Measurements from ENCODE around the gene TAPT1.
"Not testable (repeated sequence)": the region's sequence is repeated elsewhere in the genome, so short reads cannot be mapped to it uniquely, and the experiment has no call there.

TAPT1 gene, protein sequence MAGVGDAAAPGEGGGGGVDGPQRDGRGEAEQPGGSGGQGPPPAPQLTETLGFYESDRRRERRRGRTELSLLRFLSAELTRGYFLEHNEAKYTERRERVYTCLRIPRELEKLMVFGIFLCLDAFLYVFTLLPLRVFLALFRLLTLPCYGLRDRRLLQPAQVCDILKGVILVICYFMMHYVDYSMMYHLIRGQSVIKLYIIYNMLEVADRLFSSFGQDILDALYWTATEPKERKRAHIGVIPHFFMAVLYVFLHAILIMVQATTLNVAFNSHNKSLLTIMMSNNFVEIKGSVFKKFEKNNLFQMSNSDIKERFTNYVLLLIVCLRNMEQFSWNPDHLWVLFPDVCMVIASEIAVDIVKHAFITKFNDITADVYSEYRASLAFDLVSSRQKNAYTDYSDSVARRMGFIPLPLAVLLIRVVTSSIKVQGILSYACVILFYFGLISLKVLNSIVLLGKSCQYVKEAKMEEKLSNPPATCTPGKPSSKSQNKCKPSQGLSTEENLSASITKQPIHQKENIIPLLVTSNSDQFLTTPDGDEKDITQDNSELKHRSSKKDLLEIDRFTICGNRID

DNA sequence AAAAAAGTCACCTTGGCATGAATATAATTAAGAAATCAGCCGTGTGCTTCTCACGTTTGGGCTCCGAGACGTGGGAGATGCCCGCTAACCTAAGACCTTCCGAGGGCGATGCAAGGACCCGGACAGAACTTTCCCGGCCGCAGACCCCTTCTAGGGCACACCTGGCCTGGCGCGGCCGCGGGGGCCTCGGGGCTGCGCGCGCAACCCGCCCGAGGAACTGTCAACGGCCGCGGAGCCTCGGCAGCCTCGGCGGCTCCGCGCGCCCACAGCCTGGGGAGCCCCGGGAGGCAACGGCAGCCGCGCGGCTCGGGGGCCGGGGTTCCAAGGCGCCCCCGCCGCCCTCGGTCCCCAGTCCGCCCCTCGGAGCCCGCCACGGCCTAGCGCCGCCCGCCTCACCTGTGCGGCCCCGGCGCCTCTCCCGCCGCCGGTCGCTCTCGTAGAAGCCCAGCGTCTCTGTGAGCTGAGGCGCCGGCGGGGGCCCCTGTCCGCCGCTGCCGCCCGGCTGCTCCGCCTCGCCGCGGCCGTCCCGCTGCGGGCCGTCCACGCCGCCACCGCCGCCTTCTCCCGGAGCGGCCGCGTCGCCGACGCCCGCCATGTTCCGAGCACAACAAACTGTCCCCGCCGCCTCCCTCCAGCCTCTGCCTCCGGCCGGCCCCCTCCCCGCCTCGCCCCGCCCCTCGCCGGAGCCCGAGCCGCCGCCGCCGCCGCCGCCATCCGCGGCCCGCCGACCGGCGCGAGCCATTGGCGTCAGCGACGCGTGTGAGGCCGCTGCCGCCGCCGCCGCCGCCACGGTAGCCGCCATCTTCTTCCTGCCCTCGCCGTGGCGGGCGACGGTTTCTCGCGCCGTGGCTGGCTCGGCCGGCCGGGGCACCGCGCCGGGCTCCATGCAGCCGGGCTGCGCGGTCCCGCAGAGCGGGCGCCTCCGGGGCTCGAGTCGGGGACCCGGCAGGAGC lies at the start of gene TAPT1:
TSS of gene TAPT1 (minus strand) at position 609 of the 953 bp plus-strand sequence. CDS start at position 595, 14 bp downstream.
- TF ChIP-seq, protein P1, sequence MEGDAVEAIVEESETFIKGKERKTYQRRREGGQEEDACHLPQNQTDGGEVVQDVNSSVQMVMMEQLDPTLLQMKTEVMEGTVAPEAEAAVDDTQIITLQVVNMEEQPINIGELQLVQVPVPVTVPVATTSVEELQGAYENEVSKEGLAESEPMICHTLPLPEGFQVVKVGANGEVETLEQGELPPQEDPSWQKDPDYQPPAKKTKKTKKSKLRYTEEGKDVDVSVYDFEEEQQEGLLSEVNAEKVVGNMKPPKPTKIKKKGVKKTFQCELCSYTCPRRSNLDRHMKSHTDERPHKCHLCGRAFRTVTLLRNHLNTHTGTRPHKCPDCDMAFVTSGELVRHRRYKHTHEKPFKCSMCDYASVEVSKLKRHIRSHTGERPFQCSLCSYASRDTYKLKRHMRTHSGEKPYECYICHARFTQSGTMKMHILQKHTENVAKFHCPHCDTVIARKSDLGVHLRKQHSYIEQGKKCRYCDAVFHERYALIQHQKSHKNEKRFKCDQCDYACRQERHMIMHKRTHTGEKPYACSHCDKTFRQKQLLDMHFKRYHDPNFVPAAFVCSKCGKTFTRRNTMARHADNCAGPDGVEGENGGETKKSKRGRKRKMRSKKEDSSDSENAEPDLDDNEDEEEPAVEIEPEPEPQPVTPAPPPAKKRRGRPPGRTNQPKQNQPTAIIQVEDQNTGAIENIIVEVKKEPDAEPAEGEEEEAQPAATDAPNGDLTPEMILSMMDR (conservative IDR thresholded peaks at IDR 0.05; ENCODE audit: control insufficient read depth, insufficient read depth, low read depth, low read length), result no peak
- DNase-seq (ENCODE audit: low read depth), result peak; percentile 44
- peak within 1 kb of the TSS; percentile 84 for H3K4me3 ChIP-seq (ENCODE audit: control insufficient read depth, low read depth, low read length)

DNA sequence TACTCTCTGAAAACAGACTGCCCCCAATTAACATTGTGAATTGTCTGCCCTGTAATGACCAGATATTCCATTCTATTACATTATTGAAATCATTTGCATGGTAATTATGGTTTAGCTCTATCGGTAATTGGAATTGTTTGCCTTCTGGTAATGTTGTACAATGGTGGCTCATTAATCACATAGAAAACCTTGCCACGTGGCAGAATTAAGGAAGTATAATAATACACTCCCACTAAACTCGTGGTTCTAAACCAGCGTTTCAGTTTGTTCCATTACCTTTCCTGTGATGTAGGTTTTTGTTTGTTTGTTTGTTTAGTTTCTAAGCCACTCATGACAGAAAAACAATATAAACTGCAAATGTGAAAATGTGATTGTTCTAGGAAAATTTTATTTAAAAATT lies 45.1 kb upstream of the TAPT1 start:
- no peak for DNase-seq (ENCODE audit: low read depth)
- TF ChIP-seq, protein P1 (conservative IDR thresholded peaks at IDR 0.05; ENCODE audit: control insufficient read depth, insufficient read depth, low read depth, low read length), result no peak
- no peak overlapping the region for H3K4me3 ChIP-seq (ENCODE audit: control insufficient read depth, low read depth, low read length)

DNA sequence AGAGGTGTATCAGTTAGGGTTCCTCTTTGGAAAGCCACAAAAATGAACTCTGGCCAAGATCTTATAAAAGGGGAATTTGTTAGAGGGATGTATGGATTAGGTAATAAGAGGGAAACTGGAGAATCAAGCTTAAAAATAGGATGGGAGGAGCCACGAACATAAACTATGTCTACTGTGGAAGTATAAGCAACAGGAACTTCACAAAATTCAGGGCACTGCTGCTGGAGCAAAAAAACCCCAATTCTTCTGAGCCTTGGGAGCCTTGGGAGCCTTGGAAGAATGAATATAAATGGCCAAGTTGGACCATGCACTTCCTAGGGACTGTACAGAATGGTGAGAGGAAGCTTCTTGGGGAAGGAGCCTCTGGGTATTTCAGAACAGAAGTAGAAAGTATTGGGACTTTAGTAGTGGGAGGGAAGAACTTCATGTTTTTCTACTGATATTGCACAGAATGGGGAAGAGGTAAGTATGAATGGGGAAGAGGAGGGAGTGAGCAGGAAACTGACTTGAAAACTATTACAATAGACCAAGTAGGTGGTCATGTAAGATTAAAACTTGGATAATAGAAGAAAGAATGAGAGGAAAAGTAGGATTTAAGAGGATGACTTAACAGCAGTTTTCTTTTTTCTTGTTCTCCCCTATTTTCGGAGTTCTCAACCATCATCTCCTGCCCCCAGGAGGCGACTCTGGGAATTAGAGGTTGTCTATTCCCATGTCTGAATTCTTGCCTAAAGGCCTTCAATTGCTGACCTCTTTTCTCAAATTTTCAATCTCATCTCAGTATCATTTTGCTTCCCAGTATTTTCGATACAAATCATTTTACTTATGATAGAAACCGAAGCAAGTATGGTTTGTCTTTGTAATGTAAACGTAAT lies 44.4 kb upstream of the TAPT1 start:
- H3K4me3 ChIP-seq (ENCODE audit: control insufficient read depth, low read depth, low read length), result no peak overlapping the region
- DNase-seq (ENCODE audit: low read depth), result no peak
- TF ChIP-seq, protein P1 (conservative IDR thresholded peaks at IDR 0.05; ENCODE audit: control insufficient read depth, insufficient read depth, low read depth, low read length), result peak; percentile 28

DNA sequence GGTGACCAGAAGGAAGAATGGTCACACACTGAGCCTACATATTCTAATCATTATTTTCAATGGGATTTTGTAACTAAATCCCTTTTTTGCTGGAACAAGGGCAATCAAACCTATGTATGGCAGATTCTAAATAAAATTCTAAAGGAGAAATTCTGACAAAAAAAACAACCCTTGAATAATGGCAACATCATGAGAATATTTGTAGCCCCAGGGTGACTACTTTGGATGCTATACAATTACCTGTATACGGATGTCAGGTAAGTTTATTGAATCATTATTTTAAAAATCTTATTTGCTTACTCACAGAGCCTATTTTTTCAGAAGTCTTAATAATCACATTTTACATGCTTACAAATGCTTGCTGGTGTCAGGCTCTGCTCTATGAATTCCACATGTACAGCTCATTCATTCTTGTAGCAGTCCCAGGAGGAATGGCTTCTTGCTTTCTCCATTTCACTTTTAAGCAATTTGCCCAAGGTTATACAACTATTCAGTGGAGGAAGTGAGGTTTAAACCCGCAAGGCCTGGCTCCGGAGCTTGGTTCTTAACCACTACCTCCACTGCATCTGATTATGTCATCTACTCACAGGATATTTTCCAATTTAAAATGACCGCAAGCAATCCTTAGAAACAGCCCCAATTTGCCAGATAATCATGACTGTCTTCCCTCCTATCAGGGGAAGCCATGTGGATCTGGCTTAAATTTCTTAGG lies 43.6 kb upstream of the TAPT1 start:
- not testable (repeated sequence) for H3K4me3 ChIP-seq (ENCODE audit: control insufficient read depth, low read depth, low read length)
- DNase-seq (ENCODE audit: low read depth), result peak; percentile 97

DNA sequence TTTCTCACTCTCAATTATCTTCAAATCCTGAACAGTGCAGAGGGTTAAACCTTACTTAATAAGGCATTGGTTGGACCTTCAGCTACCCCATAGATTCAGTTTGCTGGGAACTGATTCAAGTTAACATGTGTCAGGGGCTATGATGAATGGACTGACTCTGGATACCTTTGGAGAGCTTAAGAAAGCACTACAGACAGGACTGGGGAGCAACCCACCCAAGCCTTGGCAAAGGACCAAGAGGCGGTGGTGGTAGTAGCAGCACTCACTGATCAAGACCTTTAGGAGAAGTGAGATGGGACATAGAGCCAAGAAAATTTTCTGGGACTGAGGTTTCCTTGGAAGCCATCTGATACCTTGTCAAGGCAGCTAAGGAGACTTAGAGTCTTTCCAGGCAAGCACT lies 43.0 kb upstream of the TAPT1 start:
- no peak overlapping the region for H3K4me3 ChIP-seq (ENCODE audit: control insufficient read depth, low read depth, low read length)
- TF ChIP-seq, protein P1 (conservative IDR thresholded peaks at IDR 0.05; ENCODE audit: control insufficient read depth, insufficient read depth, low read depth, low read length), result no peak
- DNase-seq (ENCODE audit: low read depth), result no peak

DNA sequence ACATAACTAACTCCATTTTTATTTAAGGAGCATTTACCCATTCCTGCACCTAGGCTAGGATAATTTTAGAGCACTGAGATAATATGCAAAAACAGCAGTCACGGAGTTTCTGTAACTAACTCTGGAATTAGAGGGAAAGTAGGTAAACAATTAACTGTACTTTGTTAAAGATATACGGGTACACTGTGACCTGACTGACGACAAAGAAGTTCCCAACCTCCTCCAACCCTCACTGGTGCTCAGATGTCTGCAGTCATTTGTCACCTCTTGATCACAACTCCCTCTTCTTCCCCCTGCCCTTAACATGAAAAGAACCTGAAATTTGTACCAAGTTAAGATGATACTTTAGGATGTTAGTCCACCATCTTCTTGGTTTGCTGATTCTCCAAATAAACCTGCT lies 42.0 kb upstream of the TAPT1 start:
- TF ChIP-seq, protein P1 (conservative IDR thresholded peaks at IDR 0.05; ENCODE audit: control insufficient read depth, insufficient read depth, low read depth, low read length), result no peak
- DNase-seq (ENCODE audit: low read depth), result no peak
- no peak overlapping the region for H3K4me3 ChIP-seq (ENCODE audit: control insufficient read depth, low read depth, low read length)
